Ishikawa (cell line): ENCODE results near the gene ZDHHC12.

Source experiments
- CEBPB ChIP-seq: IDR thresholded peaks from 2 replicates; pipeline ENCODE4 v1.6.1; 2012
- CREB1 ChIP-seq: IDR thresholded peaks from 2 replicates; pipeline ENCODE4 v1.6.1; 2012; ENCODE audit warnings: low read depth
- EGR1 ChIP-seq: IDR thresholded peaks from 2 replicates; pipeline ENCODE4 v1.6.1; 2012
- FOXM1 ChIP-seq: IDR thresholded peaks from 2 replicates; pipeline ENCODE4 v1.6.1; 2012; ENCODE audit warnings: low read depth, borderline replicate concordance
- MAX ChIP-seq: IDR thresholded peaks from 2 replicates; pipeline ENCODE4 v1.6.1; 2012
- NFIC ChIP-seq: IDR thresholded peaks from 2 replicates; pipeline ENCODE4 v1.6.1; 2012
- RAD21 ChIP-seq: IDR thresholded peaks from 2 replicates; pipeline ENCODE4 v1.6.1; 2012; ENCODE audit warnings: low read depth
- TAF1 ChIP-seq: IDR thresholded peaks from 2 replicates; pipeline ENCODE4 v1.6.1; 2012; ENCODE audit warnings: low read depth, mild to moderate bottlenecking
- YY1 ChIP-seq: IDR thresholded peaks from 2 replicates; pipeline ENCODE4 v1.6.1; 2012; ENCODE audit warnings: low read depth
- TF ChIP-seq, protein P1 (sequence below): IDR thresholded peaks from 2 replicates; pipeline ENCODE4 v1.6.1; 2012
- TF ChIP-seq, protein P2 (sequence below): IDR thresholded peaks from 2 replicates; pipeline ENCODE4 v1.6.1; 2012; ENCODE audit warnings: low read depth, mild to moderate bottlenecking

GRCh38 chr9:128762671-128763449 lies 38.9 kb upstream of the ZDHHC12 start:
- TF ChIP-seq CEBPB (no peak), TAF1 (no peak), EGR1 (no peak), RAD21 (no peak), CREB1 (no peak), FOXM1 (no peak), MAX (no peak), NFIC (no peak), YY1 (no peak)
- TF ChIP-seq, protein P1, sequence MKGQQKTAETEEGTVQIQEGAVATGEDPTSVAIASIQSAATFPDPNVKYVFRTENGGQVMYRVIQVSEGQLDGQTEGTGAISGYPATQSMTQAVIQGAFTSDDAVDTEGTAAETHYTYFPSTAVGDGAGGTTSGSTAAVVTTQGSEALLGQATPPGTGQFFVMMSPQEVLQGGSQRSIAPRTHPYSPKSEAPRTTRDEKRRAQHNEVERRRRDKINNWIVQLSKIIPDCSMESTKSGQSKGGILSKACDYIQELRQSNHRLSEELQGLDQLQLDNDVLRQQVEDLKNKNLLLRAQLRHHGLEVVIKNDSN: no peak
- TF ChIP-seq, protein P2, sequence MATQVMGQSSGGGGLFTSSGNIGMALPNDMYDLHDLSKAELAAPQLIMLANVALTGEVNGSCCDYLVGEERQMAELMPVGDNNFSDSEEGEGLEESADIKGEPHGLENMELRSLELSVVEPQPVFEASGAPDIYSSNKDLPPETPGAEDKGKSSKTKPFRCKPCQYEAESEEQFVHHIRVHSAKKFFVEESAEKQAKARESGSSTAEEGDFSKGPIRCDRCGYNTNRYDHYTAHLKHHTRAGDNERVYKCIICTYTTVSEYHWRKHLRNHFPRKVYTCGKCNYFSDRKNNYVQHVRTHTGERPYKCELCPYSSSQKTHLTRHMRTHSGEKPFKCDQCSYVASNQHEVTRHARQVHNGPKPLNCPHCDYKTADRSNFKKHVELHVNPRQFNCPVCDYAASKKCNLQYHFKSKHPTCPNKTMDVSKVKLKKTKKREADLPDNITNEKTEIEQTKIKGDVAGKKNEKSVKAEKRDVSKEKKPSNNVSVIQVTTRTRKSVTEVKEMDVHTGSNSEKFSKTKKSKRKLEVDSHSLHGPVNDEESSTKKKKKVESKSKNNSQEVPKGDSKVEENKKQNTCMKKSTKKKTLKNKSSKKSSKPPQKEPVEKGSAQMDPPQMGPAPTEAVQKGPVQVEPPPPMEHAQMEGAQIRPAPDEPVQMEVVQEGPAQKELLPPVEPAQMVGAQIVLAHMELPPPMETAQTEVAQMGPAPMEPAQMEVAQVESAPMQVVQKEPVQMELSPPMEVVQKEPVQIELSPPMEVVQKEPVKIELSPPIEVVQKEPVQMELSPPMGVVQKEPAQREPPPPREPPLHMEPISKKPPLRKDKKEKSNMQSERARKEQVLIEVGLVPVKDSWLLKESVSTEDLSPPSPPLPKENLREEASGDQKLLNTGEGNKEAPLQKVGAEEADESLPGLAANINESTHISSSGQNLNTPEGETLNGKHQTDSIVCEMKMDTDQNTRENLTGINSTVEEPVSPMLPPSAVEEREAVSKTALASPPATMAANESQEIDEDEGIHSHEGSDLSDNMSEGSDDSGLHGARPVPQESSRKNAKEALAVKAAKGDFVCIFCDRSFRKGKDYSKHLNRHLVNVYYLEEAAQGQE: no peak
